Breast epithelium (tissue), 3 donors: ENCODE measurements around the gene COA8.

Source experiments
- CTCF ChIP-seq, 3 donors: fragments of 450-650 bp; IDR thresholded peaks; one replicate each; pipeline ENCODE4 v1.5.1; 2016 to 2017; ENCODE audit warnings: antibody characterized with exemption in 3 of 3, mild to moderate bottlenecking in 3 of 3, moderate library complexity in 3 of 3
- POLR2A ChIP-seq: fragments of 450-650 bp; IDR thresholded peaks from one replicate; pipeline ENCODE4 v1.6.1; 2016; ENCODE audit warnings: antibody characterized with exemption, mild to moderate bottlenecking, moderate library complexity
- POLR2AphosphoS5 ChIP-seq, 3 donors: sonication (generic); formaldehyde crosslinking; IDR thresholded peaks; one replicate each; pipeline ENCODE4 v1.6.1; 2017; ENCODE audit warnings: antibody characterized with exemption in 3 of 3

GRCh38 chr14:103547455-103547940, 15.3 kb upstream of the COA8 start:
- TF ChIP-seq POLR2A (no peak), POLR2AphosphoS5 (IDR thresholded peaks at IDR 0.05) (no peak), CTCF (IDR thresholded peaks at IDR 0.05) (no peak)
